ENCODE results near the gene CCDC122.

GRCh38 chr13:43908156-43909126 is 28.9 kb upstream of the CCDC122 start:
- TF ChIP-seq, protein P1, sequence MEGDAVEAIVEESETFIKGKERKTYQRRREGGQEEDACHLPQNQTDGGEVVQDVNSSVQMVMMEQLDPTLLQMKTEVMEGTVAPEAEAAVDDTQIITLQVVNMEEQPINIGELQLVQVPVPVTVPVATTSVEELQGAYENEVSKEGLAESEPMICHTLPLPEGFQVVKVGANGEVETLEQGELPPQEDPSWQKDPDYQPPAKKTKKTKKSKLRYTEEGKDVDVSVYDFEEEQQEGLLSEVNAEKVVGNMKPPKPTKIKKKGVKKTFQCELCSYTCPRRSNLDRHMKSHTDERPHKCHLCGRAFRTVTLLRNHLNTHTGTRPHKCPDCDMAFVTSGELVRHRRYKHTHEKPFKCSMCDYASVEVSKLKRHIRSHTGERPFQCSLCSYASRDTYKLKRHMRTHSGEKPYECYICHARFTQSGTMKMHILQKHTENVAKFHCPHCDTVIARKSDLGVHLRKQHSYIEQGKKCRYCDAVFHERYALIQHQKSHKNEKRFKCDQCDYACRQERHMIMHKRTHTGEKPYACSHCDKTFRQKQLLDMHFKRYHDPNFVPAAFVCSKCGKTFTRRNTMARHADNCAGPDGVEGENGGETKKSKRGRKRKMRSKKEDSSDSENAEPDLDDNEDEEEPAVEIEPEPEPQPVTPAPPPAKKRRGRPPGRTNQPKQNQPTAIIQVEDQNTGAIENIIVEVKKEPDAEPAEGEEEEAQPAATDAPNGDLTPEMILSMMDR (conservative IDR thresholded peaks at IDR 0.05 in 1 of 2, IDR thresholded peaks at IDR 0.05 in 1 of 2; ENCODE audit: extremely low read depth in 1 of 2, insufficient read depth in 1 of 2, low read depth in 1 of 2, low read length in 2 of 2): peak; percentile 31 to 51
- no peak for TF ChIP-seq EZH2 (IDR thresholded peaks at IDR 0.05; ENCODE audit: borderline replicate concordance, low read length)
